ENCODE measurements around the gene MBP.

GRCh38 chr18:77021075-77021474 is 111.5 kb downstream of the MBP start:
- TF ChIP-seq GTF2F1 (IDR thresholded peaks at IDR 0.05; ENCODE audit: low read length) (no peak), PHF8 (CRISPR knock-in tag; IDR thresholded peaks at IDR 0.05) (no peak)

Measured in HepG2 (cell line).